HUES48 (cell line): ENCODE results near the gene NALCN.

Experiments used
- H3K27ac ChIP-seq: one replicate; pipeline ENCODE4 v1.7.0; 2013; ENCODE audit warnings: low read depth, low read length, inconsistent platforms
- H3K27me3 ChIP-seq: 2 replicates; pipeline ENCODE4 v1.6.1; 2013; ENCODE audit warnings: mild to moderate bottlenecking, low read length; ENCODE audit not compliant: control insufficient read depth, insufficient read depth
- H3K36me3 ChIP-seq: 2 replicates; pipeline ENCODE4 v1.6.1; 2013; ENCODE audit warnings: low read length; ENCODE audit not compliant: control insufficient read depth, insufficient read depth
- H3K4me1 ChIP-seq: 2 replicates; pipeline ENCODE4 v1.6.1; 2013; ENCODE audit warnings: mild to moderate bottlenecking, low read length; ENCODE audit not compliant: control insufficient read depth, insufficient read depth
- H3K4me3 ChIP-seq: 2 replicates; pipeline ENCODE4 v1.5.1; 2013; ENCODE audit warnings: mild to moderate bottlenecking, low read depth, low read length
- H3K9ac ChIP-seq: 2 replicates; pipeline ENCODE4 v1.6.1; 2013; ENCODE audit warnings: mild to moderate bottlenecking, low read depth, low read length, moderate library complexity
- H3K9me3 ChIP-seq: 2 replicates; pipeline ENCODE4 v1.6.1; 2013; ENCODE audit warnings: low read length; ENCODE audit not compliant: control insufficient read depth, insufficient read depth

The NALCN gene

GRCh38 chr13:101242720-101243119, 173.6 kb downstream of the NALCN start:
- H3K27me3 ChIP-seq, result no peaks in the 10 kb centered on the region
- H3K36me3 ChIP-seq, result no peaks in the 10 kb centered on the region
- no peak overlapping the region for H3K9ac ChIP-seq
- H3K4me3 ChIP-seq, result no peak overlapping the region
- H3K4me1 ChIP-seq, result no peaks in the 10 kb centered on the region
- no peak overlapping the region for H3K27ac ChIP-seq
- H3K9me3 ChIP-seq, result no peaks in the 10 kb centered on the region

- Histone ChIP-seq H3K27me3 (no peaks in the 10 kb centered on the region), H3K4me3 (no peak overlapping the region), H3K36me3 (no peaks in the 10 kb centered on the region), H3K9ac (no peak overlapping the region), H3K4me1 (no peaks in the 10 kb centered on the region), H3K27ac (no peak overlapping the region), H3K9me3 (no peaks in the 10 kb centered on the region)
Observed at GRCh38 chr13:101238555-101238954, 177.8 kb downstream of the NALCN start.

GRCh38 chr13:101231751-101232428, 184.4 kb downstream of the NALCN start:
- Histone ChIP-seq H3K36me3 (no peaks in the 10 kb centered on the region), H3K4me1 (no peaks in the 10 kb centered on the region), H3K4me3 (no peak overlapping the region), H3K27ac (no peak overlapping the region), H3K9ac (no peak overlapping the region), H3K9me3 (no peaks in the 10 kb centered on the region), H3K27me3 (no peaks in the 10 kb centered on the region)

GRCh38 chr13:101230271-101230890, 185.9 kb downstream of the NALCN start:
- no peaks in the 10 kb centered on the region for H3K27me3 ChIP-seq
- H3K4me3 ChIP-seq, result no peak overlapping the region
- H3K27ac ChIP-seq, result no peak overlapping the region
- H3K9me3 ChIP-seq, result no peaks in the 10 kb centered on the region; the same call in 1 of the 2 replicates
- H3K36me3 ChIP-seq, result no peaks in the 10 kb centered on the region
- no peaks in the 10 kb centered on the region for H3K4me1 ChIP-seq
- no peak overlapping the region for H3K9ac ChIP-seq

GRCh38 chr13:101219609-101220265, 196.6 kb downstream of the NALCN start:
- no peaks in the 10 kb centered on the region for H3K36me3 ChIP-seq
- no peaks in the 10 kb centered on the region for H3K4me1 ChIP-seq
- no peak overlapping the region for H3K4me3 ChIP-seq
- H3K9me3 ChIP-seq, result no peaks in the 10 kb centered on the region
- H3K27ac ChIP-seq, result no peak overlapping the region
- no peak overlapping the region for H3K9ac ChIP-seq
- no peaks in the 10 kb centered on the region for H3K27me3 ChIP-seq

GRCh38 chr13:101218484-101218883, 197.8 kb downstream of the NALCN start:
- H3K9me3 ChIP-seq, result no peaks in the 10 kb centered on the region
- H3K4me3 ChIP-seq, result no peak overlapping the region
- H3K9ac ChIP-seq, result no peak overlapping the region
- no peak overlapping the region for H3K27ac ChIP-seq
- H3K27me3 ChIP-seq, result no peaks in the 10 kb centered on the region
- H3K36me3 ChIP-seq, result no peaks in the 10 kb centered on the region
- H3K4me1 ChIP-seq, result no peaks in the 10 kb centered on the region

GRCh38 chr13:101217086-101217485, 199.2 kb downstream of the NALCN start:
- Histone ChIP-seq H3K27ac (no peak overlapping the region), H3K4me1 (no peaks in the 10 kb centered on the region), H3K4me3 (no peak overlapping the region), H3K9me3 (no peaks in the 10 kb centered on the region), H3K27me3 (no peaks in the 10 kb centered on the region), H3K36me3 (no peaks in the 10 kb centered on the region), H3K9ac (no peak overlapping the region)

GRCh38 chr13:101211261-101211660, 205.0 kb downstream of the NALCN start:
- no peaks in the 10 kb centered on the region for H3K9me3 ChIP-seq
- no peaks in the 10 kb centered on the region for H3K36me3 ChIP-seq
- no peak overlapping the region for H3K27ac ChIP-seq
- no peak overlapping the region for H3K4me3 ChIP-seq
- H3K27me3 ChIP-seq, result no peaks in the 10 kb centered on the region
- no peaks in the 10 kb centered on the region for H3K4me1 ChIP-seq
- H3K9ac ChIP-seq, result no peak overlapping the region

GRCh38 chr13:101210774-101211173, 205.5 kb downstream of the NALCN start:
- no peak overlapping the region for H3K27ac ChIP-seq

GRCh38 chr13:101209206-101209893, 207.0 kb downstream of the NALCN start:
- no peaks in the 10 kb centered on the region for H3K4me1 ChIP-seq

More at GRCh38 chr13:101210774-101211173, 205.5 kb downstream of the NALCN start:
- Histone ChIP-seq H3K4me1 (no peaks in the 10 kb centered on the region), H3K9ac (no peak overlapping the region), H3K36me3 (no peaks in the 10 kb centered on the region), H3K27me3 (no peaks in the 10 kb centered on the region), H3K4me3 (no peak overlapping the region), H3K9me3 (no peaks in the 10 kb centered on the region)

GRCh38 chr13:101205408-101205807, 210.9 kb downstream of the NALCN start:
- no peaks in the 10 kb centered on the region for H3K36me3 ChIP-seq
- no peak overlapping the region for H3K4me3 ChIP-seq
- H3K9ac ChIP-seq, result no peak overlapping the region
- no peaks in the 10 kb centered on the region for H3K4me1 ChIP-seq
- no peaks in the 10 kb centered on the region for H3K27me3 ChIP-seq
- no peaks in the 10 kb centered on the region for H3K9me3 ChIP-seq
- H3K27ac ChIP-seq, result no peak overlapping the region

More at GRCh38 chr13:101209206-101209893, 207.0 kb downstream of the NALCN start:
- H3K36me3 ChIP-seq, result no peaks in the 10 kb centered on the region
- no peaks in the 10 kb centered on the region for H3K27me3 ChIP-seq
- H3K27ac ChIP-seq, result no peak overlapping the region
- H3K4me3 ChIP-seq, result no peak overlapping the region
- H3K9me3 ChIP-seq, result no peaks in the 10 kb centered on the region
- no peak overlapping the region for H3K9ac ChIP-seq
